GM12872 (cell line): ENCODE measurements around the gene RNF40.

Experiments
- TF ChIP-seq, protein P1 (sequence below): IDR thresholded peaks from 3 replicates; pipeline ENCODE4 v1.5.1; 2011; ENCODE audit warnings: low read depth, mild to moderate bottlenecking, low read length, moderate library complexity; ENCODE audit not compliant: insufficient read depth

The RNF40 gene

DNA sequence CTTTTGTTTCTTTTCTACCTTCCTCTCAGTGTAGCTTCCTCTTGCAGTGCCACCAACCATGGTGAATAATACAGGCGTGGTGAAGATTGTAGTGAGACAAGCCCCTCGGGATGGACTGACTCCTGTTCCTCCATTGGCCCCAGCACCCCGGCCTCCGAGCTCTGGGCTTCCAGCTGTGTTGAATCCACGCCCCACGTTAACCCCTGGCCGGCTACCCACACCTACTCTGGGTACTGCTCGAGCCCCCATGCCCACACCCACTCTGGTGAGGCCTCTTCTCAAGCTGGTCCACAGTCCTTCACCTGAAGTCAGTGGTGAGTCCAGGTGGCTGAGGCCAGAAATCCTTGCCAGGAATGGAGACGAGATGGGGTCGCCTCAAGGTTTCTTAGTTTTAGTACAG, 39.2 kb upstream of the RNF40 start:
- TF ChIP-seq, protein P1, sequence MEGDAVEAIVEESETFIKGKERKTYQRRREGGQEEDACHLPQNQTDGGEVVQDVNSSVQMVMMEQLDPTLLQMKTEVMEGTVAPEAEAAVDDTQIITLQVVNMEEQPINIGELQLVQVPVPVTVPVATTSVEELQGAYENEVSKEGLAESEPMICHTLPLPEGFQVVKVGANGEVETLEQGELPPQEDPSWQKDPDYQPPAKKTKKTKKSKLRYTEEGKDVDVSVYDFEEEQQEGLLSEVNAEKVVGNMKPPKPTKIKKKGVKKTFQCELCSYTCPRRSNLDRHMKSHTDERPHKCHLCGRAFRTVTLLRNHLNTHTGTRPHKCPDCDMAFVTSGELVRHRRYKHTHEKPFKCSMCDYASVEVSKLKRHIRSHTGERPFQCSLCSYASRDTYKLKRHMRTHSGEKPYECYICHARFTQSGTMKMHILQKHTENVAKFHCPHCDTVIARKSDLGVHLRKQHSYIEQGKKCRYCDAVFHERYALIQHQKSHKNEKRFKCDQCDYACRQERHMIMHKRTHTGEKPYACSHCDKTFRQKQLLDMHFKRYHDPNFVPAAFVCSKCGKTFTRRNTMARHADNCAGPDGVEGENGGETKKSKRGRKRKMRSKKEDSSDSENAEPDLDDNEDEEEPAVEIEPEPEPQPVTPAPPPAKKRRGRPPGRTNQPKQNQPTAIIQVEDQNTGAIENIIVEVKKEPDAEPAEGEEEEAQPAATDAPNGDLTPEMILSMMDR: no peak

- TF ChIP-seq, protein P1: no peak
Measured at GRCh38 chr16:30723725-30724355, 38.3 kb upstream of the RNF40 start.

DNA sequence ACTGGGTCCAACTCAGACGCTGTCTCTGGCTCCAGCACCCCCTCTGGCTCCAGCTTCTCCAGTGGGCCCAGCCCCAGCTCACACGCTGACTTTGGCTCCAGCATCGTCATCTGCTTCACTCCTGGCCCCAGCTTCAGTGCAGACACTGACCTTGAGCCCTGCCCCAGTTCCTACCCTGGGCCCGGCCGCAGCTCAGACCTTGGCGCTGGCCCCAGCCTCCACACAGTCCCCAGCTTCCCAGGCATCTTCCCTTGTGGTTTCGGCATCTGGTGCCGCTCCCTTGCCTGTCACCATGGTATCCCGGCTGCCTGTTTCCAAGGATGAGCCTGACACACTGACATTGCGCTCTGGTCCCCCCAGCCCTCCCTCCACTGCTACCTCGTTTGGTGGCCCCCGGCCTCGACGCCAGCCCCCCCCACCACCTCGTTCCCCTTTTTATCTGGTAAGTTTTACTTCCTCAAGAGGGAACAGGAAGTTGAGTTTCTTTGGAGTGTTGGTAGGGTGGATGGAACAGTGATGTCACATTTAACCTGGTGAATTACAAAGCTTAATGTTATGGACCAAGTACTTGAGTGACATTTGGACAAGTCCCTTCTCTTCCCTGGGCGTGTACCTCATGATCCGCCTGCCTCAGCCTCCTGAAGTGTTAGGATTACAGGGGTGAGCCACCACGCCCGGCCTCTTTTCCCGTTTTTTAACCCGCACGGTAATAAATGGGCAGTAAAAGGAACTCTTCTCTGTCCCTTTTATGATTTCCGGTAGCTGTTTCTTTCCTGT, 37.3 kb upstream of the RNF40 start:
- TF ChIP-seq, protein P1: no peak

DNA sequence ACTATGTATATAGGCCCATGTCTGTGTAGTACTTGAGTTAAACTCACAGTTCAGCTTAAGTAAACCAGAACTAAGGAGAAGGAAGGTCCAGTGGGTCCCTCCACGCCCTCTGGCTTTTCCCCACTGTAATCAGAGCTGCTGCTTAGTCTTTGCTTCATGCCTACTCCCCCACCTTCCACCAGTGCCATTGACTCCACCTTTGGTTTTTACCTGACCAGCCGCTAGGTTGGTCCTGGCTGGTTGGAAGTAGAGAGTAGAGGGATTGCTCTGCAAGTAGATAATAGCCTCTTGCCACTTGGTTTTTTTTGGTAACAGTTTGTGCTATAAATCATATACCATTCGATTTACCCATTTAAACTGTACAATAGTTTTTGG, 36.7 kb upstream of the RNF40 start:
- TF ChIP-seq, protein P1: no peak

DNA sequence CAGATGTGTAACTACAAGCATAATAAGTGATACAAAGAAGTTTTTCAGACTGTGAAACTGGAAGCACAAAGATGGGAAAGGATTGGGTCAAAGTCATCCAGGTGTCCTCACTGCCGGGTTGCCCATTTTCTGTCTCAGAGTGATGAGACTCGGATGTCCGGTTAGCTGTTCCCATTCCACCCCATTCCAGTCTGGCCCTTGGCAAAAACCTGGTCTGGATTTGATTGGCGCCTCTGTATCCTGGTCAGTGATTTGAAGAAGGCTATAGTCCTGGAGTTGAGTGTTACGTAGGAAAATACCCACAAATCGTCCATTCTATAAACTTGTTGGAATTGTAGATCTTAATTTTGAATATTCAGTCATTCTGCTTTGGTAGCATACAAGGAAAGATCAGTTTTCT, 33.8 kb upstream of the RNF40 start:
- TF ChIP-seq, protein P1: no peak

- TF ChIP-seq, protein P1: no peak
Measured at GRCh38 chr16:30728899-30729672, 33.0 kb upstream of the RNF40 start.

DNA sequence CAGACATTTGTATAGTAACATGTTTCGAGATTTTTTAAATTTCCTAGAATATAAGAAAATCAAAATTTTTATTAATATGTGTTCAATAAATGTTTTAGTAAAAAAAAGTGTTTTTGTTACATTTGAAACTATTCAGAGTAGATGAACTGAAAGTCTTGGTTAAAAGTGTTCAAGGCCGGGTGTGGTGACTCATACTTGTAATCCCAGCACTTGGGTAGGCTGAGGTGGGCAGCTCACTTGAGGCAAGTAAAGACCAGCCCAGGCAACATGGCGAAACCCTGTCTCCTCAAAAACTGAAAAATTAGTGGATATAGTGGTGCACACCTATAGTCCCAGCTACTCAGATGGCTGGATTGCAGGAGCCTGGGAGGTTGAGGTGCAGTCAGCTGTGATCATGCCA, 30.7 kb upstream of the RNF40 start:
- TF ChIP-seq, protein P1: no peak
